NCI-H748 treated with DMSO at 0.1 percent for 48 hours (cell line): ENCODE results near the gene PLIN1.

Experiments used
- DNase-seq: peaks from one replicate; lab custom pipeline; 2025; lab: John Stamatoyannopoulos, UW

Gene PLIN1

GRCh38 chr15:89672221-89673164, 6.7 kb downstream of the PLIN1 start:
- DNase-seq: no peak

GRCh38 chr15:89671687-89672086, 7.5 kb downstream of the PLIN1 start:
- DNase-seq: no peak

- DNase-seq: no peak
Observed at GRCh38 chr15:89670971-89671560, 8.1 kb downstream of the PLIN1 start.

GRCh38 chr15:89669941-89670340, 9.2 kb downstream of the PLIN1 start:
- no peak for DNase-seq

GRCh38 chr15:89669309-89669865, 9.8 kb downstream of the PLIN1 start:
- no peak for DNase-seq

GRCh38 chr15:89668171-89668570, 11.0 kb downstream of the PLIN1 start:
- DNase-seq: no peak

- no peak for DNase-seq
Observed at GRCh38 chr15:89667706-89667960, 11.5 kb downstream of the PLIN1 start.

GRCh38 chr15:89666858-89667705, 12.1 kb downstream of the PLIN1 start:
- DNase-seq: no peak

- no peak for DNase-seq
Observed at GRCh38 chr15:89666184-89666857, 12.8 kb downstream of the PLIN1 start.

- DNase-seq: peak; percentile 2
Observed at GRCh38 chr15:89665449-89666181, 13.6 kb downstream of the PLIN1 start.

GRCh38 chr15:89664441-89665350, 14.5 kb downstream of the PLIN1 start:
- DNase-seq: peak; percentile 44

GRCh38 chr15:89662893-89663626, 16.1 kb downstream of the PLIN1 start:
- DNase-seq: no peak

- no peak for DNase-seq
Observed at GRCh38 chr15:89660556-89660955, 18.6 kb downstream of the PLIN1 start.

GRCh38 chr15:89659295-89659694, 19.9 kb downstream of the PLIN1 start:
- DNase-seq: no peak

GRCh38 chr15:89657686-89658200, 21.4 kb downstream of the PLIN1 start:
- DNase-seq: no peak

GRCh38 chr15:89656116-89656815, 22.9 kb downstream of the PLIN1 start:
- no peak for DNase-seq

GRCh38 chr15:89654847-89655805, 24.0 kb downstream of the PLIN1 start, which contains the start of gene KIF7:
Gene KIF7 (minus strand): TSS chr15:89655467. CDS start chr15:89652930, 2,537 bp downstream.
- no peak for DNase-seq
